Activated CD8-positive, alpha-beta memory T cell treated with anti-CD3 and anti-CD28 coated beads for 36 hours (primary cell): ENCODE measurements around the gene DPAGT1. TPM values are rescaled to one million over a fixed set of nuclear protein-coding genes. Genes with fewer than 3 reads are reported as not detected.

Experiments used
- CTCF ChIA-PET: fragments of 350-600 bp; sonication (Branson Sonifier 250); formaldehyde crosslinking; loops from one replicate; lab custom pipeline; 2021; ENCODE audit warnings: antibody characterized with exemption; lab: Charles Lee
- POLR2A ChIA-PET: fragments of 350-600 bp; sonication (Branson Sonifier 250); formaldehyde crosslinking; loops from one replicate; lab custom pipeline; 2021; ENCODE audit warnings: antibody characterized with exemption; lab: Charles Lee
- total RNA-seq, 2 experiments: library from RNA; stranded (reverse); gene quantifications; one replicate each; pipeline ENCODE4 v1.2.3, GENCODE V29; 2021

DPAGT1 gene
- total RNA-seq, 2 experiments from 2014 or later: 76.3 to 90.1 TPM

GRCh38 chr11:119118227-119118626 is 16.6 kb upstream of the DPAGT1 start:
- ChIA-PET POLR2A (no interaction called here), CTCF (interaction anchor here (1.4 kb wide), 1 partner anchor 11 kb away, joined by 4 read pairs; the partner anchor contains the start of gene C2CD2L)

- ChIA-PET CTCF (no interaction called here), POLR2A (no interaction called here)
Measured at GRCh38 chr11:119117004-119117706, 15.5 kb upstream of the DPAGT1 start.

- CTCF ChIA-PET: no interaction called here
- POLR2A ChIA-PET: interaction anchor here (0.6 kb wide), 1 partner anchor 33 kb away, joined by 5 read pairs; no protein-coding TSS in a partner anchor
Measured at GRCh38 chr11:119116601-119117000, 14.9 kb upstream of the DPAGT1 start.

GRCh38 chr11:119116235-119116594 is 14.6 kb upstream of the DPAGT1 start:
- POLR2A ChIA-PET: interaction anchor here (0.5 to 0.6 kb wide), 2 partner anchors 32 to 190 kb away, joined by 3 to 5 read pairs; no protein-coding TSS in a partner anchor

GRCh38 chr11:119115484-119116234 is 14.0 kb upstream of the DPAGT1 start:
- CTCF ChIA-PET: no interaction called here
- POLR2A ChIA-PET: interaction anchor here (0.5 to 0.6 kb wide), 2 partner anchors 32 to 191 kb away, joined by 3 to 5 read pairs; no protein-coding TSS in a partner anchor

More at GRCh38 chr11:119116235-119116594, 14.6 kb upstream of the DPAGT1 start:
- CTCF ChIA-PET: no interaction called here

- POLR2A ChIA-PET: no interaction called here
- CTCF ChIA-PET: interaction anchor here (0.7 kb wide), 1 partner anchor 444 kb away, joined by 3 read pairs; no protein-coding TSS in a partner anchor
Measured at GRCh38 chr11:119114351-119114750, 12.7 kb upstream of the DPAGT1 start.

GRCh38 chr11:119113716-119114115 is 12.1 kb upstream of the DPAGT1 start:
- ChIA-PET CTCF (no interaction called here), POLR2A (no interaction called here)

GRCh38 chr11:119112314-119113020 is 10.8 kb upstream of the DPAGT1 start:
- ChIA-PET CTCF (interaction anchor here (0.5 to 0.7 kb wide), 3 partner anchors 15 to 118 kb away, joined by 3 to 4 read pairs (median 4); no protein-coding TSS in a partner anchor), POLR2A (interaction anchor here (1.1 to 1.4 kb wide), 2 partner anchors 8 to 10 kb away, joined by 5 to 7 read pairs; partner anchors contain the start of gene HINFP)

GRCh38 chr11:119111361-119111925 is 9.8 kb upstream of the DPAGT1 start:
- CTCF ChIA-PET: interaction anchor here (0.7 kb wide), 1 partner anchor 57 kb away, joined by 4 read pairs; no protein-coding TSS in a partner anchor
- POLR2A ChIA-PET: interaction anchor here (1.1 kb wide), 1 partner anchor 9 kb away, joined by 7 read pairs; no protein-coding TSS in a partner anchor

GRCh38 chr11:119110439-119110838 is 8.8 kb upstream of the DPAGT1 start:
- CTCF ChIA-PET: interaction anchor here (0.8 kb wide), 1 partner anchor 13 kb away, joined by 7 read pairs; no protein-coding TSS in a partner anchor
- POLR2A ChIA-PET: no interaction called here

- POLR2A ChIA-PET: interaction anchor here (1.7 kb wide), 1 partner anchor 11 kb away, joined by 7 read pairs; the partner anchor contains the start of gene HINFP
- CTCF ChIA-PET: interaction anchor here (0.8 to 1.2 kb wide), 3 partner anchors 14 to 17 kb away, joined by 3 to 7 read pairs (median 3); no protein-coding TSS in a partner anchor
Measured at GRCh38 chr11:119109843-119110242, 8.2 kb upstream of the DPAGT1 start.

- ChIA-PET POLR2A (interaction anchor here (1.2 to 3.2 kb wide), 3 partner anchors 12 to 24 kb away, joined by 7 to 23 read pairs (median 13); partner anchors contain the start of genes HINFP and HMBS), CTCF (interaction anchor here (1.2 kb wide), 1 partner anchor 15 kb away, joined by 3 read pairs; no protein-coding TSS in a partner anchor)
Measured at GRCh38 chr11:119108857-119109221, 7.2 kb upstream of the DPAGT1 start.

- CTCF ChIA-PET: interaction anchor here (1.6 to 2.4 kb wide), 2 partner anchors 10 to 13 kb away, joined by 4 to 12 read pairs; a partner anchor contains a TSS
- POLR2A ChIA-PET: interaction anchor here (1.2 to 3.2 kb wide), 3 partner anchors 13 to 23 kb away, joined by 7 to 23 read pairs (median 13); partner anchors contain the start of genes HINFP and HMBS
Measured at GRCh38 chr11:119108146-119108856, 6.6 kb upstream of the DPAGT1 start.

GRCh38 chr11:119107538-119108145 is 6.0 kb upstream of the DPAGT1 start:
- POLR2A ChIA-PET: interaction anchor here (0.6 to 3.2 kb wide), 5 partner anchors 13 to 183 kb away, joined by 3 to 23 read pairs (median 4); partner anchors contain the start of gene HINFP

GRCh38 chr11:119106564-119107537 is 5.2 kb upstream of the DPAGT1 start, which contains the start of gene C2CD2L:
Gene C2CD2L (plus strand): TSS chr11:119107344. CDS start chr11:119107742, 398 bp downstream.
- CTCF ChIA-PET: interaction anchor here (0.9 to 2.4 kb wide), 9 partner anchors 8 to 90 kb away, joined by 3 to 12 read pairs (median 4); partner anchors contain the start of gene HINFP

More at GRCh38 chr11:119107538-119108145, 6.0 kb upstream of the DPAGT1 start:
- CTCF ChIA-PET: interaction anchor here (1.0 to 2.4 kb wide), 7 partner anchors 11 to 89 kb away, joined by 3 to 12 read pairs (median 4); partner anchors contain the start of gene HINFP

More at GRCh38 chr11:119106564-119107537, 5.2 kb upstream of the DPAGT1 start, which contains the start of gene C2CD2L:
- POLR2A ChIA-PET: interaction anchor here (0.5 to 3.2 kb wide), 7 partner anchors 12 to 315 kb away, joined by 3 to 23 read pairs (median 4); partner anchors contain the start of gene HINFP
